IPS-18c (cell line): ENCODE data around the gene MTHFD1.
"Not testable (repeated sequence)": the region's sequence is repeated elsewhere in the genome, so short reads cannot be mapped to it uniquely, and the experiment has no call there.

Experiments used
- H3K4me3 ChIP-seq: 2 replicates; pipeline ENCODE4 v1.7.0; 2013; ENCODE audit warnings: low read depth, mild to moderate bottlenecking, low read length, moderate library complexity; ENCODE audit not compliant: insufficient read depth
- H3K9me3 ChIP-seq: one replicate; pipeline ENCODE4 v1.6.1; 2013; ENCODE audit warnings: mild to moderate bottlenecking, low read length, moderate library complexity; ENCODE audit not compliant: control insufficient read depth, insufficient read depth

The MTHFD1 gene

DNA sequence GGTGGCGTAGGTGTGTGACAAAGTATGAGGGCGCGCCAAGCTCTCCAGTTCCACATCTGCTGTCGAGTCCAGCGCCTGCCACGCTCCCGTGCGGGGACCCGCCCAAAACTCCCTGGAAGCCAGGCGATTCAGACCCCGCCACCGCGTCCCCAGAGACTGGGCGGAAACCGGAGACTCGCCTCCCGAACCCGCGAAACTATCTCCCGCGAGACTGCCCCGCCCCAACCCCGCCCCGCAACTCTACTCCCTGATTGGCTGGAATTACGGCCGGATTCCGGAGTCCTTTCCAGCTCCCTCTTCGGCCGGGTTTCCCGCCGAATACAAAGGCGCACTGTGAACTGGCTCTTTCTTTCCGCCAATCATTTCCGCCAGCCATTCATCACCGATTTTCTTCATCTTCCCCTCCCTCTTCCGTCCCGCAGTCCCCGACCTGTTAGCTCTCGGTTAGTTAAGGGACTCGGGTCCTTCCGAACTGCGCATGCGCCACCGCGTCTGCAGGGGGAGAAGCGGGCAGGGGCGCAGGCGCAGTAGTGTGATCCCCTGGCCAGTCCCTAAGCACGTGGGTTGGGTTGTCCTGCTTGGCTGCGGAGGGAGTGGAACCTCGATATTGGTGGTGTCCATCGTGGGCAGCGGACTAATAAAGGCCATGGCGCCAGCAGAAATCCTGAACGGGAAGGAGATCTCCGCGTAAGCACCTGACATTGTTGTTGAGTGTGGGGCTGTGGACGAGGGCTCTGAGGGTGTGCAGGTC is at the start of gene MTHFD1:
Gene MTHFD1 (plus strand): TSS at position 572 of the 751 bp plus-strand sequence. CDS start 75 bp downstream, at position 647.
- Histone ChIP-seq H3K9me3 (no peaks in the 10 kb centered on the region), H3K4me3 (peak within 1 kb of the TSS; percentile 83)

GRCh38 chr14:64338616-64339316 is 49.4 kb upstream of the MTHFD1 start:
- H3K9me3 ChIP-seq = peaks cover 5% of the 10 kb centered on the region

DNA sequence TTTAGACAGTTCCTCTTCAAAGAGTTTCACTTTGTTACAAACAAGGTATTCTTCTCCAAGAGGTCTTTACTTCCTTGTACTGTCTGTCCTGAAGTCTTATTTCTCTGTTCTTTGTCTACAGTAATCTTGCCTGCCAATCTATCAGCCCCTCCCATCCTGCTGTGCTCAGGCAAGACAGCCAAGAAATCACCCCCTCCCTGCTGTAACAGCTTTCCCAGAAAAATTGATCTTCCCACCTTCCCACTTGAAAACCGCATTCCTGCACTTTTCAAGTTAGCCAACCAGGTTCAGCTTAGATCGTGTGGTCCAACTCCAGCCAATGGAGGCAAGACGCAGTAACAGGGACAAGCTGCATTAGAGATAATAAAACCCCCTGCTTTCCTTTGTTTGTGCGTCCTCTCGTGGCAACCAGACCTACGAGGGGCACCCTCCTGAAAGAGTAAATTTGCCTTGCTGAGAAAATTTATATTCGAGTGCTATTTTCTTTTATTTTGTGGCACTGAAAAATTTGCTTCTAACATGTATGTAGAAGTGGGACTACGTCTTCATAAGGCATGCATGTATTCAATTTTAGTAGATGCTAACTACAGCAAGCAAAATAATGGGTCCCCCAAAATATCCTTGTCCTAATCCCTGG is 47.5 kb upstream of the MTHFD1 start:
- peaks cover 5% of the 10 kb centered on the region for H3K9me3 ChIP-seq
- no peak overlapping the region for H3K4me3 ChIP-seq

More at GRCh38 chr14:64338616-64339316, 49.4 kb upstream of the MTHFD1 start:
- H3K4me3 ChIP-seq = peak overlapping the region; percentile 98

DNA sequence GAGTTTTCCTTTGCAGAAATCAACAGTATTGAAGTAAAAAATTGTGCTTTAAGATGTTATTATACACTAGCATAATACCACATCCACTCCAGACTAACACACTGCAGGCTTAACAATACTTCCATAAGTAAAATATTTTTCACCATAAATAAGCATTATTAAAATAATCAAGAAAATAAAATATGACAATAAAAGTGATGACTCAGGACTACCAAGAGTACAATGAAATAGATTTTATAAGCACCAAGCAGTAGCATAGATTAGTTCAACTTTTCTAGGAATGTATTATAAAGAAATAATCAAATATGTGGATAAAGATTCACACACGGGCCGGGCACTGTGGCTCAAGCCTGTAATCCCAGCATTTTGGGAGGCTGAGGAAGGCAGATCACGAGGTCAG is 40.4 kb upstream of the MTHFD1 start:
- no peaks in the 10 kb centered on the region for H3K9me3 ChIP-seq
- H3K4me3 ChIP-seq = no peak overlapping the region

- Histone ChIP-seq H3K9me3 (no peaks in the 10 kb centered on the region), H3K4me3 (no peak overlapping the region)
Measured at GRCh38 chr14:64349741-64350490, 38.2 kb upstream of the MTHFD1 start.

GRCh38 chr14:64363265-64363846 is 24.8 kb upstream of the MTHFD1 start:
- H3K4me3 ChIP-seq = no peak overlapping the region
- H3K9me3 ChIP-seq = no peaks in the 10 kb centered on the region

DNA sequence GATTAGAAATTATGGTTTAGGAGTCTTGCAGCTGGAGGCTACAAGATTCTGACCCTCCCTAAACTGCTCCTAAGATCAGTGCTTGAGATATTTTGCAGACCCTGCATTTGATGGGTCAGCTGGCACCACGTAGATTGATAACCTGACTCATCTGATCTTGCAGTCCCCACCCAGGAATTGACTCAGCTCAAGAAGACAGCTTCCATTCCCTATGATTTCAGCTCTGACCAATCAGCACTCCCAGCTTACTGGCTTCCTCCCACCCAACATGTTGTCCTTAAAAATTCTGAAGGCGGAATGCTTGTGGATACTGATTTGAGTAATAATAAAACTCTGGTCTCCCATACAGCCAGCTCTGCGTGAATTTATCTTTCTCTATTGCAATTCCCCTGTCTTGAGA is 23.2 kb upstream of the MTHFD1 start:
- H3K4me3 ChIP-seq = no peak overlapping the region

GRCh38 chr14:64365358-64365889 is 22.7 kb upstream of the MTHFD1 start:
- not testable (repeated sequence) for H3K9me3 ChIP-seq, H3K4me3 ChIP-seq

More for the DNA sequence above, 23.2 kb upstream of the MTHFD1 start:
- H3K9me3 ChIP-seq = no peaks in the 10 kb centered on the region

GRCh38 chr14:64369201-64369600 is 19.0 kb upstream of the MTHFD1 start:
- no peak overlapping the region for H3K4me3 ChIP-seq
- H3K9me3 ChIP-seq = no peaks in the 10 kb centered on the region

DNA sequence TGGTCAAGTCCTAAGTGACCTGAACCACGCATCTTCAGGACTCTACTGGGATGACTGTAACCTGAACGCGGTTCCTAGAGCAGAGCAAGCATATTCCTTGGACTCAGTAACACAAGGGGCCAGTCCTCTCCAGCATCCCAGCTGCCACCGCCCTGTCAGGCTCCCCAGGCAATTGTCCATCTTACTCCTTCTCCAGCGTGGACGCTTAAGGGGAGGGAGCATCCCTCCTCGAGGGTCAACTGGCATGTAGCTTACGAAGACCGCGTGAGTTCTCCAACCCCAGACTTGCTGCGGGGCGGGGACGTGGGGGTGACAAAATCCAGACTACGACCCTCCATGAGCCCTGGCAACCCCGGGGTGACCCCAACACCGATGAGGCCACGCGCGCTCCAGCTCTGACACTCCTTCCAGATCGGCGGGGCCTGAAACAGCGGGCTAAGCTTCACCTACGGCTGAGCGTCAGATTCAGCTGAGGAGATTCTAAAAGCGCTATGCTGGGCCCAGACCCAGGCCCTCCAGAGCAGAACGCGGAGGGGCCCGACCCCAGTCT is 846 bp upstream of the MTHFD1 start:
- peak overlapping the region; percentile 83 for H3K4me3 ChIP-seq
- no peaks in the 10 kb centered on the region for H3K9me3 ChIP-seq

DNA sequence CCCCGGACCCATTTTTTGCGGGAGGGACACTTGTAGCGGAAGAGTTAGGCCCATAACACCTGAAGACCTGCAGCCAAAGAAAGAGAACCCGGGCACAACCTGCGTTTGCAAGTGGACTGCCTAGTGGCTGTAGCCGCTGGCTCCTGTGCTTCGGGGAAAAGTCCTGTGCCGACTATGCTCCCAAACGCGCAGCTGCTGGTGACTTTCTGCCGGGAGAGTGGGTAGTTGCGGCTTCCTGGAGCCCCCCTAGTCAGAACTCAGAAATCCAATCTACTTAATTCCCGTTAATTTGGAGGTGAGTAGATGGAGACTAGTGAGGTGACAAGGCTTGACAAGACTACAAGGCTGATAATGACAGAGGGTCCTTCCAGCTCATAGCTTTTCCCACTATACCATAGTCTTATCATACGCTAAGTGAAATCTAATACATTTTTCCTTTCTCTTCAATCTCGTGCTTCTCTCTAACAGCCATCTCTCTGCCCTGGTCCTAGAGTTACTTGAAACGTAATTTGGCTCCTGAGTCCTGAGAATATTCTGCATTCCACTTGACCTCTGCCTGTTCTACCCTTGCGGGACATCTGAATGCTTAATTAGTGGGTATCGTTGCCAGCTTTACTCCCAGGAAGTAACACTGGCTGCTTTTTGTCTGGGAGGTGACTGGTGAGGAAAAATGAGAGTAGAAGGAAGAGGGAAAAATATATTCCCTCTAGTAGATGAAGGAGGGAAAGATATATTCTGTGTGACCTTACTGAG is 556 bp downstream of the MTHFD1 start:
- no peaks in the 10 kb centered on the region for H3K9me3 ChIP-seq
- H3K4me3 ChIP-seq = peak overlapping the region; percentile 83

DNA sequence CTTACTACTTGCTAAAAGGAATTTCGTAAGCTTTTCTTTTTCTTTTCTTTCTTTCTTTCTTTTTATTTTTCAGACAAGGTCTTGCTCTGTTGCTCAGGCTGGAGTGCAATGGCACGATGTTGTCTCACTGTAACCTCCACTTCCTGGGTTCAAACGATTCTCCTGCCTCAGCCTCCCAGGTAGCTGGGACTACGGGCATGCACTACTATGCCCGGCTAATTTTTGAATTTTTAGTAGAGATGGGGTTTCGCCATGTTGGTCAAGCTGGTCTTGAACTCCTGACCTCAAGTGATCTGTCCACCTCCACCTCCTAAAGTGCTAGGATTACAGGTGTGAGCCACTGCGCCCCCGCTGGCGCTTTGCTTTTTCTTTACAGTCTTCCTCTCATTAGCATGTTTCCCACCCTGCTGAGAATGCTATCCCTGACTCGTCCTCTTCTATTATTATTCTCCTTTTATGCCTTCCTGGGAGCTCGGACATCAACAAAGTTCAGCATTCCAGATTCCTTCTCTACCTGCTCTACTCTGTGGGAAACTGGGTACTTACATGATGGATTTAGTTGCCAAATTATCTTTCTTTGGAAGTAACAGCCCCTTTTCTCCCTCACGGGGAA is 3.1 kb downstream of the MTHFD1 start:
- H3K4me3 ChIP-seq = no peak overlapping the region
- H3K9me3 ChIP-seq = peaks cover 2% of the 10 kb centered on the region

GRCh38 chr14:64391986-64392385 is 3.8 kb downstream of the MTHFD1 start:
- Histone ChIP-seq H3K4me3 (peak overlapping the region; percentile 34), H3K9me3 (peaks cover 2% of the 10 kb centered on the region)

GRCh38 chr14:64393189-64393726 is 5.1 kb downstream of the MTHFD1 start:
- not testable (repeated sequence) for H3K9me3 ChIP-seq, H3K4me3 ChIP-seq

DNA sequence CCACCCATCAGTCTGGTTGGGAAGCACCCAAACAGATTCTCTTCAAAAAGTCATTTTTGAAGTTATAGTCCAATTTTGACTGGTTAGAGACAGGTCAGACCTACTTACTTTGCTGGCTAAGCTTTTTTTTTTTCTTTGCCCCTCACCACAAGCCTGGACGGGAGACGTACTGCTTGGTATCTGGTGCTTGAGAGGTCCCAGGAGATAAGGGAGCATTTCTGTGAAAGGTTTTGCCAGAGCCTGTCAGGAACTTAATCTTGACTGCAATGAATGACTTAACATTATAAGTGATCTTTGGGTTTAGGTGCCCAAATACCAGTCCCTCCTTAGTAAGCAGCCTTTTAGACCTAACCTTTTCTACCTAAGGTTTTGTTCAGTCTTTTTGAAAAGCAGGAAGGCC is 6.3 kb downstream of the MTHFD1 start:
- H3K4me3 ChIP-seq = no peak overlapping the region
- H3K9me3 ChIP-seq = peaks cover 2% of the 10 kb centered on the region
